GM18517 (cell line): ENCODE data around the gene NOS1.
"Not testable (repeated sequence)": the region's sequence is repeated elsewhere in the genome, so short reads cannot be mapped to it uniquely, and the experiment has no call there.

Experiments
- ATAC-seq: cut with Tn5 transposase; IDR thresholded peaks from one replicate; pipeline ENCODE4 v1.9.1; 2021; ENCODE audit warnings: mild to moderate bottlenecking, moderate library complexity; ENCODE audit not compliant: unreplicated experiment

NOS1 gene

DNA sequence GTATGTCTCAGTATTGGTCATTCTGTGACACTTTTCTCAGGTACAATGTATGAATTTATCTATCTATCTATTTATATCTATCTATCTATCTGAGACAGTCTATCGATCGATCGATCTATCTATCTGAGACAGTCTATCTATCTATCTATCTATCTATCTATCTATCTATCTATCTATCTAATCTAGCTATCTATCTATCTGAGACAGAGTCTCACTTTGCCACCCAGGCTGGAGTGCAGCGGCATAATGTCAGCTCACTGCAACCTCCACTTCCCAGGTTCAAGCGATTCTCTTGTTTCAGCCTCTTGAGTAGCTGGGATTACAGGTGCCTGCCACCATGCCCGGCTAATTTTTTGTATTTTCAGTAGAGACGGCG is 180.0 kb downstream of the NOS1 start:
- not testable (repeated sequence) for ATAC-seq

DNA sequence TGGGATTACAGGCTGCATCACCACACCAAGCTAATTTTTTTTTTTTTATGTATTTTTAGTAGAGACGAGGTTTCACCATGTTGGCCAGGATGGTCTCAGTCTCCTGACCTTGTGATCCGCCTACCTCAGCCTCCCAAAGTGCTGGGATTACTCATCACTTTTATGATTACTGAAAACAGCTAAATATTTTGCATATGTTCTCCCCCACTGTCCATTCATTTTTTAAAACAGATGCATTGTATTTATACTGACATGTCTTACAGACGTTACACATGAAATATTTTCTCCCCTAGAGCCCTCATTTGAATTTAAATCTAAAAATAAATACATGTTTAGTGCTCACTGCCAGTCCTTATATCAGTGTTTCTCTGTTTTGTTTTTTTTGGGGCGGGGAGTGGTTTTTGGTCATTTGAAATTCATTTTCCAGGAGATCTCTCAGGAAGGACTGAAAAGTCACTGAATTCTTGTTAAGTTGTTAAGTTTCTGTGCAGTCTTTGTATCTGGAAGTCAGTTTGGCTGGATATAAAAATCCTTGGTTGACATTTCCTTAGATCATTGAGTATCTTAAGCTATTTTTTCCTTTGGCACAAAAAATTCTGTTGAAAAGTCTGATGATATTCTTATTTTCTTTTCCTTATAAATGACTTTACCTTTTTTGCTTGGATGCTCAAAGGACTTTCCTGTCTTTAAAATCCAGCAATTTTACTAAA is 180.5 kb downstream of the NOS1 start:
- no peak for ATAC-seq

DNA sequence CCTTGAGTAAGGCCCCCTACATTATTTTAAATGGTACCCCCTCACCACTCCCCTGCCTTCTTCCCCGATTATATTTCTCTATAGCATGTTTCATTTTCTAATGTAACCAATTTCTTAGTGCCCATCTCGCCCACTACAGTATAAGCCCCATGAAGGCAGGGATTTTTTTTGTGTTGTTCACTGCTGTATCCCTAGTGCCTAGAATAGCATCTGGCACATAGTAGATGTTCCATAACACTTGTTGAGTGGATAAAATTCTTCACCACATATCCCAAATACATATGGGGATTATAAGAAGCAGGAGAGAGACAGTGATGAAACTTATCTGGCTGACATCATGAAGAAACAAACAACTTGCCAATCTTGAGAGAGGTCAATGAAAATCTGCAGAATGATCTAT is 182.7 kb downstream of the NOS1 start:
- no peak for ATAC-seq

- no peak for ATAC-seq
These were observed 183.1 kb downstream of the NOS1 start for GRCh38 chr12:117178301-117178700.

DNA sequence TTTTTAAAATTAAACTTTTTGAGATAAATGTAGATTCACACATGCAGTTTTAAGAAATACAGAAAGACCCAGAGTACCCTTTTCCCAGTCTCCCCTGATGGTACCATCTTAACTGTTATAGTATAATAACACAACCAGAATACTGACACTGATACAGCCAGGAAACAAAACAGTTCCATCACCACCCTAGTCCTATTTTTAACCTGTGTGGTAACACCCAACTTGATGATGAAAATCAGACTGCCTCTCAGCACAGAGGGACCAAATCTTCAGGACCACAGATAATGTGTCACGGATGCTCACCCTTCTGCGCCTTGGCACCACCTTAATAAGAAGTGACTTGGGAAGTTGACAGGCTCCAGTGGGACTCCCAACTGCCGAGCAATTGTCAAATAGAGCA is 189.3 kb downstream of the NOS1 start:
- ATAC-seq, result no peak

- no peak for ATAC-seq
These were observed 189.8 kb downstream of the NOS1 start for GRCh38 chr12:117171499-117172162.

GRCh38 chr12:117169548-117169947 is 191.9 kb downstream of the NOS1 start:
- no peak for ATAC-seq

GRCh38 chr12:117168976-117169375 is 192.4 kb downstream of the NOS1 start:
- no peak for ATAC-seq

GRCh38 chr12:117167769-117168168 is 193.7 kb downstream of the NOS1 start:
- ATAC-seq, result no peak

DNA sequence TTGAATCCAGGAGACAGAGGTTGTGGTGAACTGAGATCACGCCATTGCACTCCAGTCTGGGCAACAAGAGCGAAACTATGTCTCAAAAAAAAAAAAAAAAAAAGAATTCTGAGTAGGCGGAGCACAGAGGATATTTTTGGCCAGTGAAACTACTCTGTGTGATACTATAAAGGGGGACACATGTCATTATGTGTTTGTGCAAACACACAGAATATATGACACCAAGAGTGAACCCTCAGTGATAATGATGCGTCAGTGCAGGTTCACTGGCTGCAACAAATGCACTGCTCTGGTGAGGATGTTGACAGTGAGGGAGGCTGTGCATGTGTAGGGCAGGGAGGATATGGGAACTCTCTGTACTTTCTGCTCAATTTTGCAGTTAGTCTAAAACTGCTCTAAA is 195.3 kb downstream of the NOS1 start:
- ATAC-seq, result no peak

DNA sequence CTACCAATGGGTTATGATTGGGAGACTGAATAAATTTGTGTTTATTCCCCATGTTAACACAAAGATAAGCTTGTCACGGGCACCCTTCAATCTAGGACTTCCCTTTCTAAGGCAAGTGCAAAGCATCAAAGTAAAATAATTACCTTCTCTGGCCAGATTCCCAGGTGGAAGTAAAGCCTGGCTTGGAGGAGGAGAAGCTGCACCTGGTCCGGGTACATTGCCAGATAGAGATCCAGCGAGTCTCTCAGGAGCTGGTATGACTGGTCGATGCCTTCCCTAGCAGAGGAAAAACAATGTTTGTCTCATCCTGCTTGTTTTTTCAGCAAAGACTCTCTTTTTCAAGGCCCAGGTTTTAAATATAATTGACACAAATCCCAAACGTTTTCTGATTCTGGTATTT is 196.1 kb downstream of the NOS1 start:
- ATAC-seq, result no peak

- no peak for ATAC-seq
These were observed 198.8 kb downstream of the NOS1 start for GRCh38 chr12:117162633-117163032.

GRCh38 chr12:117162167-117162539 is 199.3 kb downstream of the NOS1 start:
- no peak for ATAC-seq

DNA sequence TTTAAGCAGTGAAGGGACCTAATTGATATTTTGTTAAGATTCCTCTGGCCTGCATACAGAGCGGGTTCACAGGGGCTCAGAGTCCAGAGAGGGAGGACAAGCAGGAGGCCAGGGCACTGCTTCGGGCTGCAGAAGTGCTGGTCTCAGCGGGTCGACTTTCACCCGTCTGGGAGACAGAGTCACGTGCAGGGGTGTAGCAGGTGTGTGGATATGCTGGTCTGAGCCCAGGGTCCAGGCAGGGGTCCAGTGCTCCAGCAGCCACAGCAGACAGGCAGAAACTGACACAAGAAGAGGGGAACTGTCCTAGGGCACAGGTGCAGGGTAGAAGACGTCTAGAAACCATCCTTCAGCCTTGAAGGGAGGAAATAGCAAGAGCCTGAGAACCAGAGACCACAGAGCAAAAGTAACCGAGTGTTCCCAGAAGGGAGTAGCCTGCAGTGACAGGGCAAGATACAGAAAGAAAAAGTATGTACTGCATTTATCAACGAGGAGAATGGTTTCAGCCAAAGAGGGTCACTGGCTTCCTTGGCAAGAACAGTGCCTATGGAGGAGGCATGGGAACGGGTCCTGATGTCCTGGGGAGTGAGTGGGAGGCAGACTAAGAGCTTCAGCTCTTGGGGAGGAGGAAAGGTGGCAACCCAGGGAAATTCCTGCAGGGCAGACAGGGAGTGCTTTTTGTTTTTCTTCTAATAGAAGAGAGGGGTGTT is 199.8 kb downstream of the NOS1 start:
- no peak for ATAC-seq

DNA sequence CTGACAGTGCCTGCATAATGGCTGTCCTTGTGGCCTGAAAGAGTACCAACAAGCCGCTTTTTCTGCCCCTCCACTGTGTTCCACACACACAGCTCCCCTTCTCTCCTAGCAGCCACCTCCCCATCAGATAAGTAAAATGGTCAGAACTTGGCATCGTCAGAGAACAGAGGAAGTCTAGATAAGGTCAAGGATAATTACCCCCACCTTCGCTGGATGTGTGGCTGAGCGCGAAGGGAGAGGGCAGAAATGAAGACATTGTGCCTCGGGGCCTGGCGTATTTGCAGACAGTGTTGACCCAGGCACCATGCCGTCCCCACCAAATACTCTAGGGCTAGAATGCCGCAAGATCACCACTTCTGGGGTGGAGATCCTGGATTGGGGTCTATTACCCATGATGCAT is 201.8 kb downstream of the NOS1 start:
- ATAC-seq, result no peak

DNA sequence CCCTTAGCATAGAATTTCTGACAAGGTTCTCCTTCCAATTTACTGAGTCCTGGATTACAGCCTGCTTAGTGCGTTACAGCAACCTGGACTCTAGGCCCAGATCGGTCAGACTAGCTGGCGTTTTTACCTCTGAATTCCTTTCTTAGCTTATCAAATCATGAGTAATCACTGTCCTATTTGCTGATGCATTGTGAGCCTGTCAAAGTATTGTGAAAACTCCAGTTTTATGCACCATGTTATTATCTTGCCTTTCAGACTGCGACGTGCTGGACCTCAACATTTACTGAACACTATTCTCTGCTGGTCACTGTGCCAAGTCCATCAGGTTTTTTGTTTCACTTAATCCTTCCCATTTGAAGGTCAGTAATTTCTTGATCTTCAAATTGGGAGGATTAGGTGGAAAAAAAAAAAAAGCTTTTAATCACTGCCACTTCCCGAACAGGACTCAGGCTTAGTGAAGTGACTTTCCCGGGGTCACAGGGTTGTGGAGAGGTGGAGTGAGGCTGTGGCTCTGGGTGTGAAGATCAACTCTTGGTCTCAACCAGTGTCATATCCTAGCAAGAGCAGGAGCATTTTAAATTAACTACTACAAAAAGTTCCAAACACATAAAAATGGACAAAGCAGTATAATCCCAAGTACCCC is 202.4 kb downstream of the NOS1 start:
- no peak for ATAC-seq
